Stimulated activated CD8-positive, alpha-beta memory T cell treated with anti-CD3 and anti-CD28 coated beads, Interleukin-4, amount 100 ng/mL, for 24 hours (primary cell): ENCODE data around the gene ADAM30.
"Not testable (repeated sequence)": the region's sequence is repeated elsewhere in the genome, so short reads cannot be mapped to it uniquely, and the experiment has no call there.

Experiments used
- DNase-seq: peaks from one replicate; pipeline ENCODE4 v3.0.0-alpha.2; 2020; ENCODE audit warnings: low read depth

The ADAM30 gene

GRCh38 chr1:119873135-119874015, 22.9 kb downstream of the ADAM30 start:
- no peak for DNase-seq

- DNase-seq = no peak
Observed at GRCh38 chr1:119871881-119872280, 24.4 kb downstream of the ADAM30 start.

DNA sequence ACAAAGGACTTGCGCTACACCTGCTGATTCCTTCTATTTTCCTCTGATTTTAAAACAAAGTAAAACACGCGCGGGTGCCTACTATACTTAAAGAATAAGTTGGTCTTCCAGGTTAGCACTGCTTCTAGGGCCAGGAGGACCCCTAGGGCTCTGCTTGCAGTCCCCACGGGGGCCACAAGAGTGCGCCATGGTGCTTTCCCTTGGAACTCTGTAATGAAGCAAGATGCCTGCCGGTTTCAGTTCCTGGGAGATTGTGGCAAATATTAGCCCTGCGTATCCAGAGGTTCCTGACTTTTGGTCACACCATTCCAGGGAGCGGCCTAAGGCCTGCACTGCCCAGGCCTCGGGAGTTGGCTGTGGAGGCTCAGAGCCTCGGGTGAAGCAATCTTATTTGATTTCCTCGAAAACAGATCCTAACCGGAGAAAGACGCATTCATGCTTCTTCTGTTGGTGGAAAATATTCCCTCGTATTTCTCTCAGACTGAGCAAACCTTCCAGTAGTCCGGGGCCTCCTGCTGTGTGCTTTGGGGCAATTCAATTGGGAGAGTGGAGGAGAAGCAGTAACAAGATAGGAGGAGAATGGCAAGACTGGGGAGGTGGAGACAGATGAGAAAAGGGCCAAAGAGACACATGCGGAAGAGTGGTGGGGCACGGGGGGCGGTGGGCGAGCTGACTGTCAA, 25.3 kb downstream of the ADAM30 start:
- DNase-seq = peak; percentile 59

GRCh38 chr1:119869995-119870394, 26.3 kb downstream of the ADAM30 start:
- DNase-seq = no peak

- DNase-seq = no peak
Observed at GRCh38 chr1:119868176-119868575, 28.1 kb downstream of the ADAM30 start.

GRCh38 chr1:119866451-119866850, 29.9 kb downstream of the ADAM30 start:
- DNase-seq = no peak

- DNase-seq = no peak
Observed at GRCh38 chr1:119865627-119866026, 30.7 kb downstream of the ADAM30 start.

DNA sequence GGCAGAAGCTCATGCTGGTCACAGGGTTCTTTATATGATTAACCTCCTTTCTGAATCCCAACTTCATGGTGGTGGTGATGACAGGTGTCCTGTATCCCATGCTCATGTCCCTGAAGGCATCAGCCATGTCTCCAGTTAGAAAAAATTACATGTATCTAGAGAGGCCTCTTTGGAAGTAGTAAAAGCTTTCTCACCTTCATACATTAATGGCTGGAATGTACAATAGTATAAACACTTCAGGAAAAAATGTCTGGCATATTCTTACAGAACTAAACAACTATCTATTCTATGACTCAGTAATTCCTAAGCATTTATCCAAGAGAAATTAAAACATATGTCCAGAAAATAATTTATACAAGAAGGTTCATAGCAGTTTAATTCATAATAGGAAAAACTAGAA, 34.0 kb downstream of the ADAM30 start:
- no peak for DNase-seq

DNA sequence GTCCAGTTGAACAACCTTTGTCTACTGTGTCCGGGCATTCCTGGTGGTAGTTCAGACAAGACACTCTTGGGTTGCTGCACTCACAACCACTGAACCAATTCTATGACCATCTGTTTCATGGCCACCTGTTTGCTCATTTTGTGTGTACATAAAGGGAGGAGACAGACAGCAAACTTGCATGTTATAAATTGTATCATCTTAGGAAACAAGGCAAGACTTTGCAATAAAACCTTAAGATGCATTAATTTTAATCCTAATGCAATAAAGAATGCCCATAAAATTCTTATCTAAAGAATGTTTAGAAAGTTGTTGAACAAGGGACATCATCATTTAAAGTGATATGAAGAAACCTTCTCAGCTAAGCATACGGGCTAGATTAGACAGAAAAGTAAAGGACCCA, 34.8 kb downstream of the ADAM30 start:
- DNase-seq = no peak

DNA sequence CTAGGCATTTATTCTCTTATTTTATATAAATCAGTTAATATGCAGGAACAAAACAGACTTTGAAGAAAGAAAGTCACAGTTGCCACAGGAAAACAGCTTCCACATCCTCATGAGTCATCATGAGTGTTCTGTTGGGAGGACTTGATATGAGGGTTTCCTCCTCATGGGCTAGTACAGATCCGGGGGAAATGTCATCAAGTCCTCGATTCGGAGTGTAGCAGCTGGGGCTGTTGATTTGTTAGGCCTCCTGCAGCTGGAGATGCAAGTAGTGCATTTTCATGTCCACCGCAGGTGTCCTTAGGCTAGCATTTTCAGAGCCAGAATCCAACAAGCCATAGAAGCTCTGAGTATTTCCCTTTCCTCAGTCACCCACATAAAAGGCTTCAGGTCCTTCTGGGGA, 36.7 kb downstream of the ADAM30 start:
- no peak for DNase-seq

DNA sequence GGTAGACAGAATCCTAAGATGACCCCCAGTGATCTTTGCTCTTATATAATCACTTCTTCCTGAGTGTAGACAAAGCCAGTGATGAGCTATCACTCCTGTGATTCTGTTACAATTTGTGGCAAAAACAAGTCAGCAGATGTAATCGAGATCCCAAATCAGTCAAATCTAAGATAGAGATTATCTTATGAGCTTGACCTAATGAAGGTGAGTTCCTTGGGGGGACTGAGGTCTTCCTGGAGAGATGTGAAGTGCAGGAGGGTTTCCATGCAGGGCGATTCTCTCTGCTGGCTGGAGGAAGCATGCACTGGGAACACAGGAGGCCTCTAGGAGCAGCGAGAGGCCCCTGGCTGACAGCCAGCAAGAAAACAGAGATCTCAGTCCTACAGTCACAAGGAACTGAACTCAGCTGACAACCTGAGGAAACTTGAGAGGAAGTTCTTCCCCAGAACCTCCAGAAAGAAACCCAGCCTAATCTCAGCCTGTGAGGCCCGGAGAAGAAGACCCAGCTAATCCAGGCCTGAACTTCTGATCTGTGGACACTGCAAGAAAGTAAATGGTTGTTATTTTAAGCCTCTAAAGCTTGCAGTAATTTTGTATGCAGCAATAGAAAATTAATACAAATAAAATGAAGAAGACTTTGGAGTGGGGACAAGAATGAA, 37.6 kb downstream of the ADAM30 start:
- DNase-seq = not testable (repeated sequence)

DNA sequence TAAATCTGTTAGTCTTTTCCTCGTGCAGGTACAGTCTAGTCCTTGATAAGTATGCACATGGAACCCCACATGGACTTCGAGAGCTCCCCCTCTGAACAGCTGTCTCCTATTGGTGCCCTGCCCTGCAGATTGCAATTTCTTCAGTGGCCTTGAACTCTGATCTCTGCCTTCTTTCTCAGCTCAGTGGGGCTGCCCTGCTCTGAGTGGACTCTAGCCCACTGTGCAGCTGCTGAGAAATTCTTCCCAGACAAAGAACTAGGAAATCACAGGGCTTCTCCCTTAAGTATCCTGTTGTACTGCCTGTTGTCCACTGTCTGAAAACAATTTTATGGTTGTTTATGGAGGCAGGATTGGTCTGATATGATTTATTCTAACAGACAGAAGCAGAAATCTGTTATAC, 38.2 kb downstream of the ADAM30 start:
- DNase-seq = no peak

- no peak for DNase-seq
Observed at GRCh38 chr1:119853155-119853554, 43.2 kb downstream of the ADAM30 start.

DNA sequence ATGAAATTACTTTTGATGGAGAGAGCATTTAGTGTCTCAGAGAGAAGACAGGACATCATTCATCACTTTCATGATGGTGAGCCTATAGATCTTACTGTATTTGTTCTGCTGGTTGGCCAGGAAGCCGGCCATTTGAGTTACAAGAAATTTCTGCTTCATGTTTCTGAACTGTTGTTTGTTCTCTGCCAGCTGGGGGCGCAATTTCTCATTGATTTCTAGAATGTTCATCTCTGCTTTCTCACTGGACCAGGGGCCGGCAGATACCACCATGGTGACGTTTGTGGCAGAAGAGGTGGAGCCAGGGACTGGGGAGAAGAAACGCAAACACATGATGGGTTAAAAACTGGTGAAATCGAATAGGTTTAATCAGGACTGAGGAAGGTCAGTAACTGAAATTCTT, 52.1 kb downstream of the ADAM30 start:
- not testable (repeated sequence) for DNase-seq
